ENCODE measurements around the gene KIAA0825.

DNA sequence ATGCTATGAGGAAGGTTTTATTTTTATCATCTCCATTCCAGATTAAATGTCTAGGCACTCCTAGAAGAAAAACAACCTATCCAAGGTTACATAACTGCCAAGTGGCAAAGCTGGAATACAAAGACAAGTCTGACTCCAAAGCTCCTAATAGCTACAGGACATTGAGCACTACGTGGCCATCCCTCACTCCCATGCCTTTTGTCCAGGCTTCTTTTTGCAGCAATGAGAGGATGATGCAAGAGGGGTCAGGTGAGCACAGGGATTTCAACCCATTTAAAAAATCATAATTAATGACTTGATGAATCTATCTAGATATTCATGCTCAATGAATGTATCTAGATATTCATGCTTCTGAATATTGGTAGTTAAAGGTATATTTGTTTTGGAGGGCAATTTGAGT, 117.0 kb downstream of the KIAA0825 start:
- TF ChIP-seq, protein P1, sequence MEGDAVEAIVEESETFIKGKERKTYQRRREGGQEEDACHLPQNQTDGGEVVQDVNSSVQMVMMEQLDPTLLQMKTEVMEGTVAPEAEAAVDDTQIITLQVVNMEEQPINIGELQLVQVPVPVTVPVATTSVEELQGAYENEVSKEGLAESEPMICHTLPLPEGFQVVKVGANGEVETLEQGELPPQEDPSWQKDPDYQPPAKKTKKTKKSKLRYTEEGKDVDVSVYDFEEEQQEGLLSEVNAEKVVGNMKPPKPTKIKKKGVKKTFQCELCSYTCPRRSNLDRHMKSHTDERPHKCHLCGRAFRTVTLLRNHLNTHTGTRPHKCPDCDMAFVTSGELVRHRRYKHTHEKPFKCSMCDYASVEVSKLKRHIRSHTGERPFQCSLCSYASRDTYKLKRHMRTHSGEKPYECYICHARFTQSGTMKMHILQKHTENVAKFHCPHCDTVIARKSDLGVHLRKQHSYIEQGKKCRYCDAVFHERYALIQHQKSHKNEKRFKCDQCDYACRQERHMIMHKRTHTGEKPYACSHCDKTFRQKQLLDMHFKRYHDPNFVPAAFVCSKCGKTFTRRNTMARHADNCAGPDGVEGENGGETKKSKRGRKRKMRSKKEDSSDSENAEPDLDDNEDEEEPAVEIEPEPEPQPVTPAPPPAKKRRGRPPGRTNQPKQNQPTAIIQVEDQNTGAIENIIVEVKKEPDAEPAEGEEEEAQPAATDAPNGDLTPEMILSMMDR (IDR thresholded peaks at IDR 0.05) = no peak
- TF ChIP-seq CREB1 (CRISPR knock-in tag; IDR thresholded peaks at IDR 0.05) = no peak
